Pancreas (tissue), 10 donors: Measurements from ENCODE around the gene CLSTN1. TPM values are rescaled to one million over a fixed set of nuclear protein-coding genes. Genes with fewer than 3 reads are reported as not detected.

Experiments
- ATAC-seq, 4 donors: fragments of 200-7000 bp; cut with Tn5 transposase; one replicate each; pipeline versions ENCODE4 v1.8.0 to v1.9.1; 2020; ENCODE audit warnings: mild to moderate bottlenecking in 4 of 4, moderate library complexity in 4 of 4
- DNase-seq, 6 donors: peaks; one replicate each; pipeline ENCODE4 v3.0.0-alpha.2; 2020
- FAIRE-seq: peaks from 2 replicates; lab custom pipeline; 2012; peaks lifted over from hg19 to GRCh38; lab: Jason Lieb, UNC
- H3K27ac ChIP-seq, 4 donors: fragments of 200-600 bp; sonication (generic); 1 replicate in 3 of 4; 2 replicates in 1 of 4; pipeline versions ENCODE4 v1.5.0 to v1.8.0; 2020
- H3K27me3 ChIP-seq, 4 donors: fragments of 200-600 bp; one replicate each; pipeline ENCODE4 v1.8.0; 2021
- H3K36me3 ChIP-seq, 3 donors: fragments of 200-600 bp; sonication (generic) in 1 of 3; one replicate each; pipeline versions ENCODE4 v1.5.0 to v1.8.0; 2020 to 2021
- H3K4me1 ChIP-seq, 3 donors: fragments of 200-600 bp; one replicate each; pipeline ENCODE4 v1.8.0; 2021
- H3K4me3 ChIP-seq, 4 donors: fragments of 200-600 bp; sonication (generic) in 2 of 4; one replicate each; pipeline versions ENCODE4 v1.5.0 to v1.8.0; 2020 to 2021
- H3K9me3 ChIP-seq, 4 donors: fragments of 200-600 bp; one replicate each; pipeline ENCODE4 v1.8.0; 2021
- CTCF ChIP-seq, 4 donors: fragments of 200-600 bp; sonication (generic) in 3 of 4; IDR thresholded peaks; one replicate each; pipeline versions ENCODE4 v1.5.0 to v1.8.0; 2021; ENCODE audit warnings: antibody characterized with exemption in 4 of 4
- WGBS, 2 donors: extraction: QIAGEN DNeasy Blood & Tissue Kit; methylation state at CpG; one replicate each; pipeline ENCODE4 v1.1.7; 2013; 5-methylcytosine and 5-hydroxymethylcytosine counted together
- intact Hi-C, 3 donors: fragments of 100-400 bp; cut with DNase I; formaldehyde crosslinking; loops; one replicate each; pipeline versions ENCODE4 v1.11.1 to v1.14.2; 2022
- polyA plus RNA-seq, 2 donors: library from polyadenylated mRNA; stranded (reverse); fragments of 200-250 nt; gene quantifications; one replicate each; pipeline ENCODE4 v1.2.3, GENCODE V29; 2013
- total RNA-seq, 6 donors: library from RNA; stranded (reverse); fragmentation: NEBNext Ultra II Directional in 4 of 6; extraction: Animal tissue kit (Norgen Biotek cat#: 25700) in 4 of 6; gene quantifications; one replicate each; pipeline versions ENCODE4 v1.2.1 to v1.2.4, GENCODE V29; 2021 to 2023
- donor health status: healthy with polysubstance abuse.
- donor health status: DM: no; HTN: no; CAD: no; lungs with moderate emphysema.
- donor health status: DM: no; HTN: no; CAD: no.
- donor health status: control.
- donor health status: control.
- donor health status: Bipolar disorder and iron deficiency.
- donor health status: DM: yes; HTN: yes; CAD: no.
- donor health status: DM: no; HTN: no; CAD: no.
- donor health status: DM: no; HTN: no; CAD: no.
- donor health status: DM: yes; HTN: yes; CAD: no.

Gene CLSTN1
- total and polyA plus RNA-seq, 8 donors, result 44.2 to 73.5 (median 61.8) TPM

- TF ChIP-seq CTCF (IDR thresholded peaks at IDR 0.05), result no peak
- WGBS, 2 donors, result 83 to 94% methylated on average over 10 of the region's 10 CpGs
- no peak for DNase-seq
- FAIRE-seq, result no peak
- Histone ChIP-seq H3K4me1 (peaks cover 0 to 3% (median 3%) of the 10 kb centered on the region in 3 donors), H3K4me3 (no peak overlapping the region), H3K9me3 (no peaks in the 10 kb centered on the region), H3K27ac (no peak overlapping the region), H3K36me3 (no peaks in the 10 kb centered on the region), H3K27me3 (no peaks in the 10 kb centered on the region)
- intact Hi-C loops, result no loop called here
- ATAC-seq, result no peak
Measured at GRCh38 chr1:9780554-9781110, 43.1 kb downstream of the CLSTN1 start.

DNA sequence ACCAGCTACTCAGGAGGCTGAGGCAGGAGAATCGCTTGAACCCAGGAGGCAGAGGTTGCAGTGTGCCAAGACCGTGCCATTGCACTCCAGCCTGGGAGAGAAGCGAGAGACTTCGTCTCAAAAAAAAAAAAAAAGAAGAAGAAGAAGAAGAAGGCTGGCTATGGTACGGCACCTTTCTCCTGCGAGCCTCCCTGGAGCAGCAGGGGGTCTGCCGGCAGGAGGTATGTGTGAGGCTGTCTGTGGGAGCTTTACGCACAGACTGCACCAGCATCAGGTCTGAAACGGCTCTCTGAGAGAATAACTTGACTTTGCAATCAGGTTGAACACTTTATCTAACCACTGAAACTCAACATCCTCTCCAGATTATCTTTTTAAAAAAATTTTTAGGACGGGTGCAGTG lies 44.9 kb downstream of the CLSTN1 start:
- Histone ChIP-seq H3K9me3 (no peaks in the 10 kb centered on the region), H3K4me1 (peaks cover 0 to 3% (median 3%) of the 10 kb centered on the region in 3 donors), H3K36me3 (no peaks in the 10 kb centered on the region), H3K27me3 (no peaks in the 10 kb centered on the region), H3K4me3 (no peak overlapping the region), H3K27ac (no peak overlapping the region)
- intact Hi-C loops, result no loop called here
- no peak for FAIRE-seq
- ATAC-seq, result no peak
- no peak for TF ChIP-seq CTCF (IDR thresholded peaks at IDR 0.05)
- WGBS, 2 donors, result 95% methylated on average over 10 of the region's 10 CpGs
- DNase-seq, result no peak

GRCh38 chr1:9776685-9777084 lies 47.1 kb downstream of the CLSTN1 start:
- intact Hi-C loops, result no loop called here
- FAIRE-seq (no peak), DNase-seq (no peak), ATAC-seq (no peak)
- 95 to 96% methylated on average over 2 of the region's 2 CpGs for WGBS, 2 donors
- Histone ChIP-seq H3K36me3 (peaks cover 0 to 11% (median 10%) of the 10 kb centered on the region in 3 donors), H3K27me3 (no peaks in the 10 kb centered on the region), H3K27ac (no peak overlapping the region), H3K9me3 (no peaks in the 10 kb centered on the region), H3K4me1 (peaks cover 0 to 3% (median 0%) of the 10 kb centered on the region in 3 donors), H3K4me3 (no peak overlapping the region)
- no peak for TF ChIP-seq CTCF (IDR thresholded peaks at IDR 0.05)

DNA sequence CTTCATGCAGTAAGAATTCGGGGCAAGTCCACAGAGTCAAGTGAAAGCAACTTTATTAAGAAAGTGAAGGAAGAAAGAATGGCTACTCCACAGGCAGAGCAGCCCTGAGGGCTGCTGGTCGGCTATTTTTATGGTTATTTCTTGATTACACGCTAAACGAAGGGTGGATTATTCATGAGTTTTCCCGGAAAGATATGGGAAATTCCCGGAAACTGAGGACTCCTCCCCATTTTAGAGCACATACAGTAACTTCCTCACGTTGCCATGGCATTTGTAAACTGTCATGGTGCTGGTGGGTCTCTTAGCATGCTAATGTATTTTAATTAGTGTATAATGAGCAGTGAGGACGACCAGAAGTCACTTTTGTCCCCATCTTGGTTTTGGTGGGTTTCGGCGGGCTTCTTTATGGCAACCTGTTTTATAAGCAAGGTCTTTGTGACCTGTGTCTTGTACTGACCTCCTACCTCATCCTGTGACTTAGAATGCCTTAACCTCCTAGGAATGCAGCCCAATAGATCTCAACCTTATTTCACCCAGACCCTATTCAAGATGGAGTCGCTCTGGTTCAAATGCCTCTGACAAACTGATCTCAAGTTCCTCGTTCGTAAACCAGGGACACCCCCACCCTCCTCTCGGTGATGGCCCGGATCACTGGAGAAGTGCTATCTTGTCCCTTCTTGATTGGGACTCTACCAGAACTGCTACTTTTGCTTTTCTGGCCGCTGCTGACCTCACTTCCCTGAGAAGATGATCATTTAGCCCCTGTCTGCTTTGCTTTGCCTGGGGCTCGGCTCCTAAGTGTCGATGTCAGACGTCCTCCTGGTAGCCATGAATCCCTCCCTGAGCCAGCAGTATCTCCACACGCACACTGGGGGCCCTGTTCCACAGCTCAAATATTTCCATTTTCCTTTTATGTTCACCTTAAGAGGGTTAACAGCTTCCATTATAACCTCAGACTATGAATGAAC lies 48.8 kb downstream of the CLSTN1 start:
- FAIRE-seq (no peak), DNase-seq (no peak), ATAC-seq (no peak)
- TF ChIP-seq CTCF (IDR thresholded peaks at IDR 0.05), result no peak
- intact Hi-C loops, result no loop called here
- no peaks in the 10 kb centered on the region for H3K27me3 ChIP-seq
- H3K9me3 ChIP-seq, result no peaks in the 10 kb centered on the region
- WGBS, 2 donors, result 92% methylated on average over 20 of the region's 20 CpGs
- H3K36me3 ChIP-seq, result peaks cover 0 to 11% (median 10%) of the 10 kb centered on the region in 3 donors
- H3K27ac ChIP-seq, result no peak overlapping the region
- peaks cover 0 to 3% (median 0%) of the 10 kb centered on the region in 3 donors for H3K4me1 ChIP-seq
- H3K4me3 ChIP-seq, result no peak overlapping the region
